Hematopoietic multipotent progenitor cell treated with erythropoietin and hydrocortisone succinate and interleukin-3 and kit ligand, for 6 days (in vitro differentiated cells): ENCODE measurements around the gene TBC1D5.
"Not testable (repeated sequence)": the region's sequence is repeated elsewhere in the genome, so short reads cannot be mapped to it uniquely, and the experiment has no call there.

Experiments used
- DNase-seq: peaks from one replicate; pipeline ENCODE4 v3.0.0-alpha.2; 2015

TBC1D5 gene

DNA sequence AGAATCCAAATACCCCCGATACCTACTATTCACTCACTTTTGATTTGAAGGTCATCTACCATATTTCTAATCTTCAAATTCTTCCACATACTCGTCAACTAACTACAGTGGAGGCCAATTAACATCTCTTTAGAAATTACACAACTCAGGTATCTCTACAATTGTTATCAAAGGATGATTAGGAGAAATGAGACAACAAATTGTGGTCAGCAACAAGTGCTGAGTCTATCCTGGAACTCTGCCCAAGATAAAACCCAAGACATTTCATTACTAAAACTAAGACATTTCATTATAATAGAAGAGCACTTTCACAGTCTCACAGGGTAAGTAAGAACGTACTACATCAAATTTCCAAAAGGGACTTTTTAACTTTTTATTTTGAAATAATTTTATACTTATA lies 100.0 kb downstream of the TBC1D5 start:
- DNase-seq, result peak; percentile 36

GRCh38 chr3:17640466-17640865 lies 102.0 kb downstream of the TBC1D5 start:
- DNase-seq, result no peak

GRCh38 chr3:17639765-17640164 lies 102.7 kb downstream of the TBC1D5 start:
- DNase-seq, result no peak

GRCh38 chr3:17639257-17639656 lies 103.2 kb downstream of the TBC1D5 start:
- DNase-seq, result no peak

DNA sequence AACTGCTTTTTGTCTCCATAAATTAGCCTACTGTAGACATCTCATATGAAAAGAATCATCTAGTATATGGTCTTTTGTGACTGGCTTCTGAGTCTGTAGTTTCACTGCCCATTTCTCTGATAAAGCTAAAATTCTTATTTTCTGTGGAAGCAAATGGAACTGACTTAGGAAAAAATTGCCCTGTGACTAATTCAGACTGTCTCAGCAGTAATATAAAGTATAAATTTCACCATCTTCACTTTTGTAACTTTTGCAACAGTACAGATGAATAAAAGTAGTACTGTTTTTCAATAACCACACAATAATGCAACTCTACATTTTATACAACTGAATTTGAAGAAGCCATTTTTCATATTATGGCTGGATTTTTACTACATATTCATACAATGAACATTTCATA lies 104.1 kb downstream of the TBC1D5 start:
- DNase-seq, result no peak

- DNase-seq, result not testable (repeated sequence)
These were observed 106.8 kb downstream of the TBC1D5 start for GRCh38 chr3:17635675-17636074.

DNA sequence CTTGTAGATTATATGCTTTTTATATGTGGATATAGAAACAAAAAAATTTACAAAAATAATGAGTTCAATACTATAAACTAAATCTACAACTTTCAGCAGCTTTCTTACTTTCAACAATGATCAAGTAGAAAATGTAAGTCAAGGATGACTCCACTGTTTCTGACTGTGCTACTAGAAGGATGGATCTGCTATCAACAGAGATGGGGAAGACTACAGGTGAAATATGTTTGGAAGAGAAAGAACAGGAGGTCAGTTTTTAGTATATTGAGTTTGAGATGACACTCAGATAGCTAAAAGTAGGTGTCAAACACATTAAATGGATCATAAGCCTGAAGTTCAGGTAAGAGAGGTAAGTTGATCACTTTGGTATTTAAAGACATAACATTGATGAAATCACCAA lies 107.5 kb downstream of the TBC1D5 start:
- DNase-seq, result no peak

DNA sequence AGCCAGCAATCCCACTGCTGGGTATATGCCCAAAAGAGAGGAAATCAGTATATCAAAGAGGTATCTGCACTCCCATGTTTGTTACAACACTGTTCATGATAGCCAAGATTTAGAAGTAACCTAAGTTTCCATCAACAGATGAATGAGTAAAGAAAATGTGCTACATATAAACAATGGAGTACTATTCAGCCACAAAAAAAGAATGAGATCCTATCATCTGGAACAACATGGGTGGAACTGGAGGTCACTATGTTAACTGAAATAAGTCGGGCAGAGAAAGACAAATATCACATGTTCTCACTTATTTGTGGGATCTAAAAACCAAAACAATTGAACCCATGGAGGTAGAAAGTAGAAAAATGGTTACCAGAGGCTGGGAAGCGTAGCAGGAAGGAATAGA lies 108.2 kb downstream of the TBC1D5 start:
- DNase-seq, result no peak

- peak; percentile 94 for DNase-seq
These were observed 109.9 kb downstream of the TBC1D5 start for GRCh38 chr3:17632401-17633100.

GRCh38 chr3:17631609-17632008 lies 110.8 kb downstream of the TBC1D5 start:
- DNase-seq, result no peak

- DNase-seq, result no peak
These were observed 113.0 kb downstream of the TBC1D5 start for GRCh38 chr3:17629400-17629799.

DNA sequence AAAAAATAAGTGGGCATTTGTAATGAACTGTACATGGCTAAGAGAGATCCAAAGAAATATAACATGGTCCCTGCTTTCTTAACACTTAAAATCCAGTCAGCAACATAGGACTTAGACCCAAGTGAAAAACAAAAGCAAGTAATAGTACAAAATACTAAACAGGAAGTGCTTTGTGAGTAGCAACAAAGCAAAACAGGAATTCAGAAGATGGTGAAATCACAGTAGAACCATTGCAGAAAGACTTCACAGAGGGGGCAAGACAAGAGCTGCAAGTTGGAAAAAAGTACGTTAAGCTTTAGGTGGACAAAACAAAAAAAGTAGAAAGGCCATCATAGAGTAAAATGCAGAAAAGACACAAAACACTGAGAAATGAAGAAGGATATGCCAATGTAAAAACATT lies 116.0 kb downstream of the TBC1D5 start:
- no peak for DNase-seq

- no peak for DNase-seq
These were observed 117.3 kb downstream of the TBC1D5 start for GRCh38 chr3:17625133-17625532.

DNA sequence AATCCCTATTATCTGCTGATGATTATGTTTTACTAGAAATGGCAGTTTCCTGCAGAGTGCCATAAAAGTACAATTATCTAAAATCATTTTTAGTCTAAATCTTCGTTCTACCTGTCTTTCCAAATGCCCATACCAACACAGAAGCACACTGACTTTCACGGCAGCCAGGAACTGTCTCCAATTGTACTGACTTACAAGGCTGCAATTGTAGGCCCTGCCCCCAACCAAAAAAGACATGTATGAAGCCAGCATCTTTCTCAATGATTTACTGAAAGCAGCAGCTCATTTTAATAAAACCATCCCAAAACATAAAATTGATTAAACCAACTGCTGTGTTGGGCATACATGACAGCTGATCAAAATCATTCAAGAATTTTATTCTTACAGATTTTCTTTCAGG lies 119.0 kb downstream of the TBC1D5 start:
- DNase-seq, result no peak

GRCh38 chr3:17619968-17620367 lies 122.5 kb downstream of the TBC1D5 start:
- no peak for DNase-seq

DNA sequence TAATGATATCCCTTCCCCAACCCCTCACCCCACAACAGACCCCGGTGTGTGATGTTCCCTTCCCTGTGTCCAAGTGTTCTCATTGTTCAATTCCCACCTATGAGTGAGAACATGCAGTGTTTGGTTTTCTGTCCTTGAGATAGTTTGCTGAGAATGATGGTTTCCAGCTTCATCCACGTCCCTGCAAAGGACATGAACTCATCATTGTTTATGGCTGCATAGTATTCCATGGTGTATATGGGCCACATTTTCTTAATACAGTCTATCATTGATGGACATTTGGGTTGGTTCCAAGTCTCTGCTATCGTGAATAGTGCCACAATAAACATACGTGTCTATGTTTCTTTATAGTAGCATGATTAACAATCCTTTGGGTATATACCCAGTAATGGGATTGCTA lies 129.4 kb downstream of the TBC1D5 start:
- not testable (repeated sequence) for DNase-seq

- DNase-seq, result no peak
These were observed 134.5 kb downstream of the TBC1D5 start for GRCh38 chr3:17607905-17608304.

- DNase-seq, result no peak
These were observed 136.5 kb downstream of the TBC1D5 start for GRCh38 chr3:17605934-17606333.

DNA sequence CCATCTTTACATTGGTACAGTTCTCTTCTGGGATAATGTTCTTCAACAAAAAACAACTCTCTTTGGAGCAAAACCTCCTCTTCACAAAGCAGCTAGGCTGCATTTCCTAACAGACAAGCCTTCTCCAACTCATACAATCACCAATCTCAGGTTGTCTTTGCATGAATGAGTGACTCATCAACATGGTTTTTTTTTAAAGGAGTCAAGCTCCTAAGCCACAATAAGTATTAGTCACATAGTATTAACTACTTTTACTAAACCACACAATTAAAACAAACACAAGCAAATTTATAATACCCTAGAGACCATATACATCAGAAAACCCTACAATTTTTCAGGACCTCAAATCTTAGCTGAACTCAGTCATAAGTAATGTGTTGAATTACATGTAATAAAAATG lies 137.4 kb downstream of the TBC1D5 start:
- peak; percentile 13 for DNase-seq

GRCh38 chr3:17602126-17602525 lies 140.3 kb downstream of the TBC1D5 start:
- no peak for DNase-seq

- DNase-seq, result no peak
These were observed 149.5 kb downstream of the TBC1D5 start for GRCh38 chr3:17592956-17593355.

- no peak for DNase-seq
These were observed 152.0 kb downstream of the TBC1D5 start for GRCh38 chr3:17590465-17590864.

DNA sequence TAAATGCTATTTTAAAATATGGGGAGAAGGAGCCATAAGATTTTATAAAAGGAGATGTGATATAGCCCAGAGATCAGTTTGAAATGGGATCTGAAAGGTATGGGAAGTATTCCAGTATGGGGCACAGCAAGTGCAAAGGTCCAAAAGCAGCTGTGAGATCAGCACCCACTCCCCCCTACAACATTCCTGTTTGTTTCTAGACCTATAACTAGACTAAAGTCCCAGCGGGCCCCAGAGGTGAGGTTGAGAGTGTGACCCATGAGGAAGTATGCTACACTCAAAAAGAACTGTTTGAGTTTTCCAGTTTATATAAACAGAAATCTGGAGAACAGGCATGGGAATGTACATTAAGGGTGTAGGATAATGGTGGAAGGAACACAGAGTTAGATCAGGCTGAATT lies 152.5 kb downstream of the TBC1D5 start:
- DNase-seq, result no peak

DNA sequence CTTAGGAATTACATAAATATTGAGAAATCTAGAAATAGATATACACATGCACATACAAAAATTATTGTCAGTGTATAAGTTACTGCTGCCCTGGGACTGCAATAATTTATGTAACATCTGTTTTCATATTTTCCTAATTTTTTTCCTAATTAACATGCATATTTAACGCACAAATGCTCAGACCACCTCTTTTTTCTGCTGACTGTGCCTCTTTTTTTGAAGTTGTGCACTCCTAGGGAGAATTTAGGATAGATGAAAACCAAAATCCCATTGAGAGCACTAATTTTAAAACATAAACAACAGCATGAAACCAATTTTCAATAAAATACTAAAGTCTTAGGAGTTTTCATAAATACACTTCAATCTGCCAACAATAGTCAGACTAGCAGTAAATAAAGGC lies 154.0 kb downstream of the TBC1D5 start:
- DNase-seq, result no peak
